HG03558 (cell line): ENCODE results near the gene CRIP1.

Experiments
- ATAC-seq: cut with Tn5 transposase; IDR thresholded peaks from one replicate; pipeline ENCODE4 v1.9.1; 2021; ENCODE audit warnings: moderate number of reproducible peaks; ENCODE audit not compliant: unreplicated experiment; ENCODE audit errors: extremely low read depth

CRIP1 gene, protein sequence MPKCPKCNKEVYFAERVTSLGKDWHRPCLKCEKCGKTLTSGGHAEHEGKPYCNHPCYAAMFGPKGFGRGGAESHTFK

DNA sequence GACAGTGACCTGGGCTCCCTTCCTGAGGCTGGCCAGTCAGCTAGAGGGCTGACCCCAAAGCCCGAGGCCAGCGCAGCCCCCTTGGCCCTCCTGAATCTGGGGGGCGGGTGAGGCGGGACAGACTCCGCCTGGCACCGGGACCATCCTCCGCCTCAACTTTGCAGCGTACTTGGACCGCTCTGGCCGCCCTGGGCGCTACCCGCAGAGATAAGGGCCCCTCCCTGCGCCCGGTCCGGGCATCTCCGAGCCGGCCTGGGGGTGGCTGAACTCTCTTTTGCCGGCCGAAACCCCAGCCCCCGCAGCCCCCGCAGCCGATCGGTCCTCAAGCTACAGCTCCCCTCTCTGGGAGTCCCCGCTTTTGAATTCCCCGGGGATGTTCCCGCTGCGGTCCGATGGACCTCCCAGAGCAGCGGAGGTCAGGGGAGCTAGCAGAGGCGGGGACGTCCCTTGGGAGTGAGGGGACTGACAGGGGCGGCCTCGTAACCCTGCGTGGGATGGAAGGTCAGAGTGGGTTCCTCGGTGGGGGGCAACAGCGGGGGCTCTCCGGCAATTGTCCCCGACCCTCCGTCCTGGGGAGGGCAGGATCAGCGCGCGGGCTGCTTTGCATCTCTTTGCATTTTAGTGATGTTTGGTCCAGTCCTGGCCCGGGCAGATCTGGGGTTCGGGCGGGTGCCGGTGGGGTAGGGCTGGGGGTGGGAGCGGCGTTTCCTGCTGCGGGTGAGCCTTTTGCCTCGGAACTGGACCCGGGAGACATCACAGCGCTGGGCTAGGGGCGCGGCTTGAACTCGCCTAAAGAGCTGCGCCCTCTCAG lies at the start of gene CRIP1:
CRIP1 (plus strand) TSS at position 724 of the 811 bp plus-strand sequence. CDS start 374 bp downstream, outside the sequence.
- ATAC-seq: no peak

DNA sequence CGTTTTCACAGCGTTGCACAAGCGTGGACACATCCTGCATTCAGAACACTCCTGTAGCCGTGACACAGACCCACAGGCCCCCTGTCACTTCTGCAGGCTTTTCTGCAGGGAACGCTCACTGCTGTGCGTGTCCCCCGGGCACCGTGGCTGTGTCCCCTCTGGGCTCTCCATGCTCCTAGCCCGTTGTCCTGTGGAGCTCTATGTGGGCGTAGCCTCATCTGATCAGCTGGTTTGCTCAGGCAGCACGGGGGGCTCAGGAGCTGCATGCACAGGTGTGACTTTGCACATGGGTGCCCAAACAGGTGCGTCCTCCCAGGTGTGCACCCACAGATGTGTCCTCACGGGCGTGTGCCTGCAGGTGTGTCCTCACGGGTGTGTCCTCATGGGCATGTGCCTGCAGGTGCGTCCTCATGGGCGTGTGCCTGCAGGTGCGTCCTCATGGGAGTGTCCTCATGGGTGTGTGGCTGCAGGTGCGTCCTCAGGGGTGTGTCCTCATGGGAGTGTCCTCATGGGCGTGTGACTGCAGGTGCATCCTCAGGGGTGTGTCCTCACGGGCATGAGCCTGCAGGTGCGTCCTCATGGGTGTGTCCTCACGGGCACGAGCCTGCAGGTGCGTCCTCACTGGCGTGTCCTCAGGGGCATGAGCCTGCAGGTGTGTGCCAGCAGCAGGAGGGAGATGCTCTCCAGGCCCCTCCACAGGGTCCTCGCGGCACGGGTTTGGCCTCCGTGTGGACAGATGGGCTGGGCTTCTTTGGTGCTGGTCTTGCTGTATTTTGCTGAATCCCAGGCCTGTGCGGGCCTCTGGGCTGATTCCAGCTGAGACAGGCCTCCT lies 49.6 kb upstream of the CRIP1 start:
- ATAC-seq: no peak

DNA sequence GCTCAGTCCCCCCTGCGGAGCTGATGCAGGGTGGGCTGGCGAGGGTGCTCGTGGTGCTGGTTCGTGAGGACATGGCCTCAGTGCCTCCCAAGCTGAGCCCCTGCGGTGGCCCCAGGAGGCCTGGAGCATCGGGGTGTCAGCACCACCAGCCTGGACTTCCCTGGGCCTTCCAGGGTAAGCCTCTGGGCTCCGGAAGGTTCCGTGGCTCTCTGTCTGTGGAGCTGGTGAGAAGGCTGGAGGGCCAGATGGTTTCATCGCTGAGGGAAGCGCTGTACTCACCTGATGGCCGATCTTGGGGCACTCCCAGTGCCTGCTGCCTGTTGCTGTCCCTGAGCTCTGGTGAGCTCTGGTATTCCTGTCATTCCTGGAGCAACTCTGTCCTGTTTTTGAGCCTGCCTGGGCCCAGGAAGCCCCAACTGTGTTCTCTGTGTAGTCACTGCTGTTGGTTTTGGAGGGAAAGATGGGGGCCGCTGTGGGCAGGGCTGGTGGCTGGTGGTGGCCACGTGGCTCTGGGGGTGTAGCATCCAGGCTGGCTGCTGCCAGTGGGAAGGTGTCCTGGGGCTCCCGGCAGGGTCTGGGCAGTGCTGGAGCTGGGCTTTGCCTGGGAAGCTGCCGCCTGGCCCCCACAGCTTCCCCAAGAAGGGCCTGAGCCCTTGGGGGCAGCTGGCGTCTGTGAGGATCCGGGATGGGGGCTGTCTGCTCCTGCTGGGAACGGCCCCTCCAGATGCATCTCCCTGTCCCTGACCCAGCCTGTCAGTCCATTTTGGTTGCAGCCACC lies 48.8 kb upstream of the CRIP1 start:
- no peak for ATAC-seq

DNA sequence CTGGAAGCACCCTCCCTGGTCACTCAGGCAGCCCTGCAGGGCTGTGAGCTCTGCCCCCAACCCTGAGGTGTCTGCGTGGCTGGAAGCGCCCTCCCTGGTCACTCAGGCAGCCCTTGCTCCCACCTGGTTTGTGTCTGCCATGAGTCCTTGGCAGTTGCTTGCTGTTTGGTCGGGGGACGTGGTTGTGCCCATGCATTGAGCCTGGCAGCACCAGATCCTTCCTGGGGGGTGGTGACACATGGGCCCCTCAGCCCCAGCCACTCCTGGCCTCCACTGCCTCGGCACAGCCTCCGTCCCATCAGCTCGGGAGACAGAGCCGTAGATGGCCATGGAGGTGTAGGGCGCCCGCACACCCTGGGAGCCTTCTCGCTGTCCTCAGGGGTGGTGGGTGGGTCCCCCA lies 47.5 kb upstream of the CRIP1 start:
- ATAC-seq: no peak

DNA sequence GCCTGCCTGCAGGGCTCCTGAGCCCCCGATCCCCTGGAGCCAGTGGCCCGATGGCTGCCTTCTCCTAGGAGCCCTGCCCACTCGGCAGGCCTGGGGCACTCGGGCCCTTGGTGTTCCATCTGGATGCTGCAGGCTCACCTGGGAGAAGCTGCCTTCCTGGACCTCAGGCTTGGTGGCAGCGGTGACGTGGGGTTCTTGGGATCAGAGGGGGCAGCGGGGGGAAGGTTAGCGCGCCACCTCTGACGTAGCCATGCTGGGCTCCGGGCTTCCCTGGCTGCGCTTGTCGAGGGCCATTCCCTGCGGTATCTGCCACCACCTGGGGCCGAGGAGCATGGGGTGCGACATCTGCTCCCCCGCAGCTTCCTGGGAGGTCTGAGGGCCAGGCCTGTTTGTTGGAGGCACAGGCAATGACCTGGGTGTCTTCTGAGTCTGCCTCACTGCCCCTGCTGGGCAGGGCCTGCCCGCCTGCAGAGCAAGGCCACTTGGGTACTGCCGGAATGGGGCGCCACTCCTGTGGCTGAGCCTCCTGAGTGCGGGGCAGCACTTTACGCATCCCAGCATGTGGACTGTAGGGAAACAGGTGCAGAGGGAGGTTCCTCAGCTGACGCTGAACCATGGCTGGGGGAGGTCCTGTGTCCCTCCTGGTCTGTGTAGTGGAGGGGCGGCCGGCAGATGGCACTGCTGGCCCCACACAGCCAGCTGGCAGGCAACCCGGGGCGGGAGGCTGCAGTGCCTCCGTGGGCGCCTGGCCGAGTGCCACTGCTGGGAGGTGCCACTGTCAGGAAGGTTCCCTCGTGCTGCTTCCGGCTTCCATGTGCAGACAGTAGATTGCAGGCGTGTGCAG lies 46.8 kb upstream of the CRIP1 start:
- no peak for ATAC-seq

DNA sequence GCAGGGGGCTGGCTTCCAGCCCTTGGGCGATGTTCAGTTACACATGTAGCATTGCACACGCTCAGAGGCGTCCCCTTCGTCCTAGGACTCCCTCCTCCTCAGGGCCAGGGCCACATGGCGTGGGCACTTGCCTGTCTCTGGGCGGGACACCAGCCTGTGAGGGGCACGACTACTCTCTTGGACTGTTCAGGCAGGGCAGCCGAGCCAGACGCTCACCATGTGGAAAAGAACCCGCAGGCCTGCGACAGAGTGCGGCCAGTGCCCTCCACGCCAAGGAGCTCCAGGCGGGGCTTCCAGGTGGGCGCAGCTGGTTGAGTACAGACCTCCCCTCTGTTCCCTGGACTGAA lies 46.2 kb upstream of the CRIP1 start:
- no peak for ATAC-seq

DNA sequence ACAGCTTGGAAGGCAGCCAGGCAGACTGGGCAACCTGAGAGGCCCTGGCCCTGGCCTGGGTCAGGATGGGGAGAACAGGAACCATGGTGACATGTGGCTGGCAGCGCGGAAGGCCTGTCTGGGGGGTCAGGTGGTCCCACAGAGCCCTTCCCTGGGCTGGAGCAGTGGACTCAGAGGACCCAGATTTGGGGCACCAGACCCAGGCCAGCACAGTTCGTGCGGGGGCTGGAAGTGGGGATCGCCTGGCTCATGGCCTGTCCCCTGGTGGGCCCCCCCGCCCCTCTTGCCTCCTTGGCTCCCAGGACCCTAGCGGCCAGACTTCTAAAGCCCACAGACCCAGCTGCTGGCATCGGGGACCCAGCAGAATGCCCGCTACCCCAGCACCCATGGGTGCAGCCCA lies 45.7 kb upstream of the CRIP1 start:
- no peak for ATAC-seq

DNA sequence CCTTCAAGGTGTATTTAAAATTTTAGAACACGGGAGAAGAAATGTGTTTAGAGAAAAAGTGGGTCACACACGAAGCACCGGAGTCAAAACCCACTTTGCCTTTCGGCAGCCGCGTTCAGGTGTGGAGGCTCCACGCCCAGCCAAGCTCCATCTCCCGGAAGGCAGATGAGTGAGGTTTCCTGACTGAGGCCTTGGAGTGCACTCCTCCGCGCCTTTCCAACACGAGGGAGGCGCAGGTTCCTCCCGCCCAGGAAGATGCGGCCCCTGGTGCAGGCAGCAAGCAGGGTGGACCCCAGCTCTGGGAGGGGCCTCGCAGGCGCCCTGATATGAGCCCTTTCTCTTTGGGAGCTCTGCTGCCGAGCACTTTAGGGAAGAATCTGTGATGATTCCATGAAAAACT lies 44.6 kb upstream of the CRIP1 start:
- ATAC-seq: no peak

DNA sequence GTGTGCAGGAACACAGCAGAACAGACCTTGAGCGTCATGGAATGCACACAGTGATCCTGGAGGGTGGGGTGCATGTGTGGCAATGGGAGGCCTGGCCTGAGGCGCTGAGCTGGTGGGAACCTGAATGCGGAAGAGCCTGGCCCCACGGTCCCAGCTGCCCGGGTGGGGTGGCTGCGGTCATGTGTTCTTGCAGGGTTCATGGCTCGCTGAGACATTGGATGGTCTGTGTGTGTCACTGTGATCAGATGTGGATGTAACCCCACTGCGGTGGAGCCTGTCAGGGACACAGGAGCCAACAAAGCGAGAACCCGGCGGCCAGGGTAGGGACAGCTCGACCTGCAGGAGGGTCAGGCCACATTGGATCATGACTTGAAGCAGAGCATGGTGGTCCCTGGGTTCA lies 43.9 kb upstream of the CRIP1 start:
- no peak for ATAC-seq

DNA sequence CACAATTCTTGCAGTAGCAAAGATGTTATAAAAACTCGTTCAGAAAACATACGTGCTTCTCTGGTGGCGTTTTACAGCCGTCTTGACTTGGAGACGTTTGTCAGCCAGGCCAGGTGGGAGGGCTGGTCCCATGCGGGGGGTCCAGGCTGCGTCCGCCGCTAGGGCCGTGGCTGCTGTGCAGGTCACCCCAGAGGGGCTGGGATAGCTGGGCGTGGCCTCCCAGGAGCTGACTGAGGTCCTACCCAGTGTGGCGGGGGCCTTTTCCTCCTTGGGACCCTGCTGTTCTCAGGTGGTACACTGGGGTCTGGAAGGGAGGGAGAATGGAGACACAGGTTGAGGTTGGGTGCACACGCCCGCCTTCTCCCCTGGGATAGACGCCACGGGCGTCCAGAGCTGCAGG lies 41.8 kb upstream of the CRIP1 start:
- no peak for ATAC-seq

DNA sequence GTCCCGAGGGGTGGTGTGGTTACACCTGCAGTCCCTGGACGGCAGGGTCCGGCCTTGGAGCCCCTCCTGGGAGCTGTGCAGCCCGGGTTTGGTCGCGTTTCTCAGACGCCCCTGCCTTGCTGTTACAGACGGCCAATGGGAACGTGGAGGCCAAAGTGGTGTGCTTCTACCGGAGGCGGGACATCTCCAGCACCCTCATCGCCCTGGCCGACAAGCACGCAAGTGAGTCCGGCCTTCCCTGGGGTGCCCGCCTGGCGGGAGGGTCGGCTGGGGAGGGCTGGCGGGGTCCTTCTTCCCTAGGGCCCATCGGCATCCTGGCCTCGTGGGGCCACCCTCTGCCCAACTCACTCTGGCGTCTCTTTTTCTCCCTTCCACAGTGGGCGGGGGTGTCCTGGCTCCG lies 41.4 kb upstream of the CRIP1 start:
- ATAC-seq: no peak

DNA sequence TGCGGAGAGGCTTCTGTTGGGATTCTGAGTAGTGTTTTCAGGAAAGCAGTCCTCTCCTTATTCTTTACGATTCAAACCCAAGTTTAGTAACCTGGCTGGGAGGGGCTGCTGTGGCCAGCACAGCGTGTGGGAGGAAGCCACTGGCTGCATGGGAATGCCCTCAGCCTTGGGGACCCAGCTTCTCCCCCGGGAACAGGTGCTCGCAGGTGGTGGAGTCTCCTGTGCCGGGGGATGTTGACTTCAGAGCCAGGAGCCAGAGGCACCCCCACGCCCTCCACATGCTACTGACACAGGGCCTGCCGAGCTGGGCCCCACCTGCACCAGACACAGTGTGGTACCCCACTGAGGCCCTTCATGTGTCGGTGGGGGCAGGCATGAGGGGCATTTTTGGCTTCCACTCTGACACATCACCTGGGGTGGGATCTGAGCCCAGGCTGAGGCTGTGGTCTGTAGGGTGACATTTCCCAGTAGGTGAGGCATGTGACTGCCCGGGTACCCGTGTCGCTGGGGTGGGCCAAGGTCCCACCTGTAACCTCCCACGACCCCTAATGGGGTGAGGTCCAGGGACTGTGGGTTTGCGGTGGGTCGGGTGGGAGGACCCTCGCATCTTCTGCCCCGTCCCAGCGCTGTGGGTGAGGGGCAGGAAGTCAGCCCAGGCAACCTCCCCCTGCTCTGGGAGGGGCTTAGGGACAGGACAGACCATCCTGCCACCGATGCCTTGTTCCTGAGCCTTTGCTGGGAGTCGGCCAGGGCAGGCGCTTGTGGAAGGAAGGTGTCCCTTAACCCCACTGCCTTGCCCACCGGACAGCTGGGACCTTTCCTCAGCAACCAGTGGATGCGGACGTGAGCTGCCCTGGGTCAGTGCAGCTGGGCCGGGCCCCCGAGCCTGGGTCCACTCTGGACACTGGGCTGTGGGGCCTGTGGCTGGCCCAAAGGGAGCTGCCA lies 40.5 kb upstream of the CRIP1 start:
- no peak for ATAC-seq

DNA sequence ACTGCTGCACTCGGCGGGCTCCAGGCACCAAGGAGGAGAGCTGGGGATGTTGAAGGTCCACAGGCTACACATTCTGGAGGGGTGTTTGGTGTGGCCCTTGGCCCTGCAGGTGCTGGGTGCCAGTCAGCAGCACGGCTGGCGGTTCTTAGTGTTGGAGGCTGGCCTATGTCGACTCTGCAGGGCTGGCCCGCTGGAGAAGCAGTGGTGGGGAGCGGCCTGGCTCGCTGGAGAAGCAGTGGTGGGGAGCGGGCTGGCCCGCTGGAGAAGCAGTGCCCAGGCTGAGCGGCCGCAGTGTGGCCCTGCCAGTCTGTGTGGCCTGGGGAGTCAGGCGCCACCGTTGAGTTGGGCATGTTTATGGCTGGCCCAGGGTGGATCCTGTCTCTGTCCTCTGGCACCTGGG lies 39.7 kb upstream of the CRIP1 start:
- no peak for ATAC-seq

DNA sequence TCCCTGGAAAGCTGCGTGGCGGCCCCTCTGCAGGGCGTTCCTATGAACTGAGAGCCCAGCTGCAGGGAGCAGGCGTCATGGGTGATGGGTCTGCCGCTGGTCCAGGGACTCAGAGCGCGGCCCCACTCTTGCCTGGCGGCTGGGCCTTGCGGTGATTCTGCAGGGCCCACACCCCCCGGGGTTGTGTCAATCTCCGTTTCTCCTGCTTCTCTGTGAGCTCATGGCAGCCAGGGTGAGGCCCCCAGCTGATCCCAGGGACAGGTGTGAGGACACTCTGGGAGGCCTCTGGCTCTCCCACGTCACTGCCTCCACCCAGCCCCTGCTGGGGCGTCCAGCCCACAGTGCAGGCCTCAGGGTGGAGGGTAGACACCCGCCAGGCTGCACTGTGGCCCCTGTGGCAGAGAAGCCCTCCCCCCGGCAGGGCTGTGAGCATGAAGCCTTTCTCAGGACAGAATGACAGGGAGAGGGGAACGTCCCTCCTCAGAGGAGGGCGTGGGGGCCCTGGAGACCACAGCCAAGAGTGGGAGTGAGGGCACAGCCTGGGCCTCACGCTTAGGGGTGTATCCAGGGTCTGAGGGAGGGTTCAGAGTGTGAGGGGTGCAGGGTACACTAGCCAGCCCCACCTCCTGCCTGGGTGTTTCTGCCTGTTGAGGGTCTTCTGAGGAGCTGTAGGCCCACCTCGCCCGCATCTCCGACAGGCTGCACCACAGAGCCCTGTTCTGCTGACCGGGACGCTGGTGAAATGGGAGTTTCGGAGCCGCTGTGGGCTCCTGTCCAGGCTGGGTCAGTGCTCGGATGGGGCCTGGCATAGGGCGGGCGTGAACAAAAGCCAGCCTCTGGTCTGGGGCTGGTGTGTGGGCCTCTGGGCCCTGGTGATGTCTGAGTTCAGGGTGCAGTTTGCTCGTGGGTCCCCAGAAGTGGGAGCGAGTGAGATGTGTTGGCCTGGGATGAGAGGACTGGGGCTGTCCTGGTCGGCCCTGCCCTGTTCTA lies 38.7 kb upstream of the CRIP1 start:
- no peak for ATAC-seq

DNA sequence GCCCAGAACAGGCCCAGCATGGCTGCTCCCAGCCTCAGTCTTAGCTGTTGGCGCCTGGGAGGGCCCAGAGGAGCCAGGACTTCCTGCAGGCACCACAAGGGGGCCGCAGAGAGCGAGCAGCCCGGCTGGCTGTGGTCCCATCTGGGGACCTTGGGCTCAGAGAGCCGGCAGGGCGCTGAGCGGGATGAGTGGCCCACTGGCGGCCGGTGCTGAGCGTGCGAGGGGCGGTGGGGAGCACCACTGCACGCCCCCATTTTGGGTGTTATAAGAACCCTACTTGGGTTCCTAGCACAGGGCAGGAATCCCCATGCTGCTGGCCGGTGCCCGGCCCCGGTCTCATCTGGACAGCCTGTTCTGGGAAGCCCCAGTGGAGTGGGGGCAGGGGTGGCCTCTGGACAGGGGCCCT lies 38.0 kb upstream of the CRIP1 start:
- ATAC-seq: no peak

DNA sequence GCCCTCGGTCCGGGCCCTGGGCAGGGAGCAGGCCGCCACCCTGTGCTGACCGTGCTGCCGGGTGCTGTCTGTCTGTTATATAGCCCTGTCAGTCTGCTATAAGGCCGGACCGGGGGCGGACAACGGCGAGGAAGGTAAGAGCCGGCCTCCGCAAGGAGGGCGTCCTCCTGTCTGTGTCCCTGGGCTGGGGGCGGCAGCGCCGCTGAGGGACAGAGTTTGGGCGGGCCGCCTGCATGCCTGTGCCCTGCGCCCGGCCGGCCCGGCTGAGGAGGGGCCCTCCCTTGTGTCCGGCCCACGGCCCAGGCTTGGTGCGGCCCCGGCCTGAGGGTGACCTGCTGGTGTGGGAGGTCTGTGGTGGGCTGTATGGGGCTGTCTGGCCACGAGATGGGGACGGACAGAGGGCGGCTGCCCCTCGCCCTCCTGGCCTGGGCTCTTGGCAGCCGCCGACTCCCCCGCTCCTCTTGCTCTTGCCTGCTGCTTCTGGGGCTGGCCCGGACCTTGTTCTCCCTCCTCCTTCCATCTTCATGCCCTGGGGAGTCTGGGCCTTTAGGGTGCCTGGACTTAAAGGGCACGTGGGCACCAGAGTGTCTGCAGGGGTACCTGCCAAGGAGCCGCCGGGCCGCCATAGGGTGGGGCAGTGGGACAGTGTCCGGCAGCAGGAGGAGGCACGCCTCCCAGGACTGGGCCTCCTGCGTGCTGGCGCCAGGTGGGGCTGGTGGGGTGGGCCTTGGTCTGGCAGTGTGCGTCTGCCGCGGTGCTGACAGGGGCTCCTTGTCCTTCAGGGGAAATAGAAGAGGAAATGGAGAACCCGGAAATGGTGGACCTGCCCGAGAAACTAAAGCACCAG lies 37.2 kb upstream of the CRIP1 start:
- ATAC-seq: no peak

DNA sequence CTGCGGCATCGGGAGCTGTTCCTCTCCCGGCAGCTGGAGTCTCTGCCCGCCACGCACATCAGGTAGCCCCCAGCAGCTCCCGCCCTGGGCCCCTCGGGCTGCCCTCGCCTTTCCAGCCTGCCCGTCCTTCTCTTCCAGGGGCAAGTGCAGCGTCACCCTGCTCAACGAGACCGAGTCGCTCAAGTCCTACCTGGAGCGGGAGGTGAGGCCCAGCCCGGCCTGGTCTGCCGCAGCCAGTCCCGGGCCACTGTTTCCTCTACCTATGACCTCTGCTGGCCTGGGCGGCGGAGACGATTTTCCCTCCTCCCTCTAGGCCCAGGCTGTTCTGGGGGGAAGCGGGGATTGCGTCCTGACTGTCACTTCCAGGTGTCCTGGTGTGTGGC lies 36.6 kb upstream of the CRIP1 start:
- ATAC-seq: no peak
